ENCODE measurements around the gene SORCS2. TPM values are rescaled to one million over a fixed set of nuclear protein-coding genes. Genes with fewer than 3 reads are reported as not detected.

SORCS2 gene
- total and polyA plus RNA-seq, 2 of the 4 experiments (the other 2 are of a cell fraction): 0.36 to 0.62 TPM

DNA sequence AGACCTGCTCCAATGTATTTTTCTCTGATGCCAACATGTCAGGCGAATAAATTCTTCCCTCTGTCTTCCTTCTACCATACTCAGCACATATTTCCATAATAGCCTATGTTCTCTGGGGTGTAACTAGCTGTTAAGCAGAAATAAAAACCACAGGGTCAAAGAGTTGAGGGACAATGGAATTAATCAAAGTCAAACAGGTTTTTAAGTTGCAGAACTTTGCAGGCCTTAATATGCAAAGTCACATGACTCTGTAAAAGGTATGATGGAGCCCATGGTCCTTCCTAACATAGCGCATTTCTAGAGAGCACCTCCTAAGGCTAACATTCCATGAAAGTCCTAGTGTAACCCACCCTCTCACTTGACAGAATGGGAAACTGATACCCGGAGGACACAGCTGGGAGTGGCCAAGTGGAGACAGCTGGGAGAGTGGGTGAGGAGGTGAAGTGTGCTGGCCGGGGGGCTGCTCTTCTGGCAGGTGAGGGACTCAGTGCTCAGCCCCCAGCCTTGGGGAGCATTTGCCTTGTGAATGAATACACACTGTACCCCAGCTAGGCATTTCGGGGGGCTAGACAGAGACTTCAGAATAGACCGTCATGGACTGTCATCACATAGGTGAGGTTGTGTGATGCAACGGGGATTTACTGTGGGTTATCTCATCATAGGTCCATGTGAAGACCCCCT is 8.4 kb upstream of the SORCS2 start:
- TF ChIP-seq BHLHE40 (IDR thresholded peaks at IDR 0.05; ENCODE audit: low read depth, low read length): no peak
- TF ChIP-seq MAFK (IDR thresholded peaks at IDR 0.05; ENCODE audit: low read depth, low read length): no peak
- TF ChIP-seq CHD1 (IDR thresholded peaks at IDR 0.05; ENCODE audit: low read depth, low read length): no peak
- no peak for TF ChIP-seq POLR2A (IDR thresholded peaks at IDR 0.05; ENCODE audit: low read depth, low read length)
- no peak for TF ChIP-seq MAZ (IDR thresholded peaks at IDR 0.05; ENCODE audit: borderline replicate concordance, low read depth, low read length)
- Histone ChIP-seq H3K79me1 (ENCODE audit: low read depth in 1 of 2, low read length in 2 of 2) (no peaks in the 10 kb centered on the region), H4K8ac (ENCODE audit: low read depth in 2 of 2, low read length in 2 of 2) (no peak overlapping the region), H3K14ac (replicated peaks; ENCODE audit: low read depth, low read length) (no peak overlapping the region), H3K4ac (ENCODE audit: low read depth, low read length) (no peak overlapping the region), H3K4me1 (ENCODE audit: control insufficient read depth, insufficient read depth, low read length) (no peaks in the 10 kb centered on the region), H3K27ac (ENCODE audit: insufficient read depth, low read length) (no peak overlapping the region), H3K18ac (ENCODE audit: low read depth, low read length) (no peak overlapping the region), H4K91ac (ENCODE audit: insufficient read depth, low read depth, low read length) (no peak overlapping the region), H3K23ac (ENCODE audit: low read depth, low read length) (no peak overlapping the region), H4K20me1 (ENCODE audit: insufficient read depth, low read length) (no peaks in the 10 kb centered on the region), H3K9me3 (ENCODE audit: control insufficient read depth, insufficient read depth, low read length) (peaks cover 6% of the 10 kb centered on the region), H2AK5ac (ENCODE audit: low read depth, low read length) (no peak overlapping the region), H2BK5ac (ENCODE audit: low read depth, low read length, poor library complexity, severe bottlenecking) (no peak overlapping the region), H3K36me3 (ENCODE audit: control insufficient read depth, insufficient read depth, low read length) (no peaks in the 10 kb centered on the region), H2AK9ac (replicated peaks; ENCODE audit: low read depth, low read length, poor library complexity) (no peak overlapping the region), H2BK120ac (ENCODE audit: low read depth, low read length) (no peak overlapping the region), H3K4me2 (ENCODE audit: low read depth, low read length) (no peak overlapping the region), H3K27me3 (ENCODE audit: control insufficient read depth, insufficient read depth, low read length) (peaks cover 42% of the 10 kb centered on the region), H2BK20ac (ENCODE audit: low read depth, low read length) (no peak overlapping the region), H3K9ac (ENCODE audit: low read depth, low read length) (no peak overlapping the region), H3K9me1 (ENCODE audit: insufficient read depth, low read length) (no peaks in the 10 kb centered on the region), H2BK15ac (ENCODE audit: low read depth, low read length) (no peak overlapping the region), H2AFZ (replicated peaks; ENCODE audit: low read length, poor library complexity) (no peak overlapping the region), H3K4me3 (ENCODE audit: insufficient read depth, low read depth, low read length) (no peak overlapping the region), H4K5ac (ENCODE audit: low read depth, low read length) (no peak overlapping the region), H3K56ac (ENCODE audit: extremely low read depth, insufficient read depth, low read length) (no peak overlapping the region)
- dilution Hi-C loops (cut with HindIII; ENCODE audit: low sequenced_read_pairs, unreplicated experiment) (no loop called here), in situ Hi-C loops (cut with MboI; ENCODE audit: low sequenced_read_pairs) (no loop called here), intact Hi-C loops (cut with micrococcal nuclease) (no loop called here)
- POLR2A ChIA-PET (ENCODE audit: unreplicated experiment): no interaction called here
- no CpG with 5 or more reads among the region's 7 CpGs for WGBS, 2 experiments (ENCODE audit: extremely low coverage in 2 of 2, insufficient read length in 1 of 2)
- no TSS peak for BruUV-seq (replicated peaks)
- no peak for ATAC-seq (ENCODE audit: low read depth)
- DNase-seq: no peak
- CTCF ChIA-PET: no interaction called here
